Measurements from ENCODE around the gene CBX7. TPM values are rescaled to one million over a fixed set of nuclear protein-coding genes. Genes with fewer than 3 reads are reported as not detected.

CBX7 gene
- total RNA-seq, 1 donor from 2014 or later, result 0.71 TPM

- Histone ChIP-seq H3K27me3 (no peaks in the 10 kb centered on the region), H3K4me2 (no peak overlapping the region), H3K9me3 (ENCODE audit: low read depth) (no peaks in the 10 kb centered on the region), H3K36me3 (no peaks in the 10 kb centered on the region), H4K20me1 (ENCODE audit: low read depth) (no peaks in the 10 kb centered on the region), H2AFZ (replicated peaks) (no peak overlapping the region), H3K4me1 (peaks cover 25% of the 10 kb centered on the region), H3K4me3 (no peak overlapping the region), H3K9ac (no peak overlapping the region), H3K27ac (no peak overlapping the region), H3K79me2 (ENCODE audit: low read depth) (no peaks in the 10 kb centered on the region), H3F3A (ENCODE audit: low read depth) (peaks cover 28% of the 10 kb centered on the region)
- no peak for TF ChIP-seq CTCF (IDR thresholded peaks at IDR 0.05)
- no peak for TF ChIP-seq EZH2phosphoT487 (IDR thresholded peaks at IDR 0.05)
- no peak for TF ChIP-seq EZH2 (IDR thresholded peaks at IDR 0.05)
- Mint-ChIP-seq H3K36me3 (no peaks in the 10 kb centered on the region), H3K4me3 (no peak overlapping the region), H3K9me3 (no peaks in the 10 kb centered on the region), H3K27me3 (ENCODE audit: insufficient read depth, low read depth) (peaks cover 7% of the 10 kb centered on the region), H3K4me1 (peaks cover 17% of the 10 kb centered on the region), H3K27ac (no peak overlapping the region)
- DNase-seq (ENCODE audit: low spot score), result no peak
These were observed 51.3 kb downstream of the CBX7 start for GRCh38 chr22:39101226-39101625.

DNA sequence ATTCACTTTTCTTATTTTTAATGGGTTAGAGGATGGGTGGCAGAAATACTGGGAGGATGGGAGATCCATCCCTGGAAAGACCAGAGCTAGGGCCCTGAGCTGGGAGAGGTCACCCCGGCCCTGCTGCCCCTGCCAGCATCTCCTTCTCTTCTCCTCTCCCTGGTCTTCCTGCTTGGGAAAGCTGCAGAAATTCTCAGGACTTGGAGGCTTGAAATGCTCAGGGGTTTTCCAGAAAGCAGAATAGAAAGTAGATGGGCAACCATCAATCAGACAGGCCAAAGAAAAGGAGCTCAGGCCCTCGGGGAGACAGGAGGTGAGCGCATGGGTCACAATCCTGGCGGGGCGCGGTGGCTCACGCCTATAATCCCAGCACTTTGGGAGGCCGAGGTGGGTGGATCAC is 53.9 kb downstream of the CBX7 start:
- no peak overlapping the region for H3K9ac ChIP-seq
- H3K9me3 Mint-ChIP-seq, result no peaks in the 10 kb centered on the region
- H3K27ac ChIP-seq, result peak overlapping the region; percentile 57
- peaks cover 29% of the 10 kb centered on the region for H3F3A ChIP-seq (ENCODE audit: low read depth)
- H3K27ac Mint-ChIP-seq, result no peak overlapping the region
- peak overlapping the region; percentile 82 for H2AFZ ChIP-seq (replicated peaks)
- no peak overlapping the region for H3K4me3 Mint-ChIP-seq
- no peaks in the 10 kb centered on the region for H4K20me1 ChIP-seq (ENCODE audit: low read depth)
- TF ChIP-seq EZH2phosphoT487 (IDR thresholded peaks at IDR 0.05) (no peak), EZH2 (IDR thresholded peaks at IDR 0.05) (no peak), CTCF (IDR thresholded peaks at IDR 0.05) (no peak)
- no peak overlapping the region for H3K4me2 ChIP-seq
- H3K9me3 ChIP-seq (ENCODE audit: low read depth), result no peaks in the 10 kb centered on the region
- peaks cover 9% of the 10 kb centered on the region for H3K27me3 Mint-ChIP-seq (ENCODE audit: insufficient read depth, low read depth)
- no peaks in the 10 kb centered on the region for H3K27me3 ChIP-seq
- H3K4me1 Mint-ChIP-seq, result peaks cover 19% of the 10 kb centered on the region
- H3K4me3 ChIP-seq, result no peak overlapping the region
- H3K36me3 ChIP-seq, result no peaks in the 10 kb centered on the region
- H3K4me1 ChIP-seq, result peaks cover 26% of the 10 kb centered on the region
- DNase-seq (ENCODE audit: low spot score), result no peak
- no peaks in the 10 kb centered on the region for H3K79me2 ChIP-seq (ENCODE audit: low read depth)
- no peaks in the 10 kb centered on the region for H3K36me3 Mint-ChIP-seq

DNA sequence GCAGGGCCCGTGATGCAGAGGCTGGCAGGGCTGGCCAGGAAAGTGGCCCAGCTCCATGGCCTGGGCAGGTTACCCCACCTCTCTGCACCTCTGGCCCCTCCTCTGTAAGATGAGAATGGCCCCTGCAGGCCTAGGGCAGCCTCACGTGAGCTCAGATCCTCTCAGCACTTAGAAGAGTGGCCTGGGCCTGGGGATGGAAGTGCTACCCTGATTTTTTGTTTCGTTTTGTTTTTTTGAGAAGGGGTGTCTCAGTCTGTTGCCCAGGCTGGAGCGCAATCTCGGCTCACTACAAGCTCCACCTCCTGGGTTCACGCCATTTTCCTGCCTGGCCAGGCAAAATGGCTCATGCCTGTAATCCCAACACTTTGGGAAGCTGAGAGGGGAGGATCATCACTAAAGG is 54.5 kb downstream of the CBX7 start:
- Mint-ChIP-seq H3K27ac (peak overlapping the region; percentile 33), H3K4me1 (peaks cover 19% of the 10 kb centered on the region), H3K9me3 (no peaks in the 10 kb centered on the region), H3K27me3 (ENCODE audit: insufficient read depth, low read depth) (peaks cover 9% of the 10 kb centered on the region), H3K4me3 (no peak overlapping the region), H3K36me3 (no peaks in the 10 kb centered on the region)
- Histone ChIP-seq H3K4me2 (peak overlapping the region; percentile 53), H4K20me1 (ENCODE audit: low read depth) (no peaks in the 10 kb centered on the region), H3K4me1 (peaks cover 26% of the 10 kb centered on the region), H2AFZ (replicated peaks) (peak overlapping the region; percentile 82), H3K27me3 (no peaks in the 10 kb centered on the region), H3K79me2 (ENCODE audit: low read depth) (no peaks in the 10 kb centered on the region), H3K4me3 (no peak overlapping the region), H3K36me3 (no peaks in the 10 kb centered on the region), H3K27ac (peak overlapping the region; percentile 57), H3K9me3 (ENCODE audit: low read depth) (no peaks in the 10 kb centered on the region), H3F3A (ENCODE audit: low read depth) (peaks cover 29% of the 10 kb centered on the region), H3K9ac (no peak overlapping the region)
- TF ChIP-seq EZH2phosphoT487 (IDR thresholded peaks at IDR 0.05) (no peak), CTCF (IDR thresholded peaks at IDR 0.05) (no peak), EZH2 (IDR thresholded peaks at IDR 0.05) (no peak)
- DNase-seq (ENCODE audit: low spot score), result peak; percentile 72

Data from neural progenitor cell (in vitro differentiated cells).